ENCODE data around the gene LAMA2. TPM values are rescaled to one million over a fixed set of nuclear protein-coding genes. Genes with fewer than 3 reads are reported as not detected.

The LAMA2 gene
- total RNA-seq, 1 donor from 2014 or later, result 138 TPM

- DNase-seq (no peak), ATAC-seq (peak; percentile 39)
- intact Hi-C loops (cut with micrococcal nuclease), result no loop called here
Observed at GRCh38 chr6:129110690-129111343, 227.9 kb downstream of the LAMA2 start.

DNA sequence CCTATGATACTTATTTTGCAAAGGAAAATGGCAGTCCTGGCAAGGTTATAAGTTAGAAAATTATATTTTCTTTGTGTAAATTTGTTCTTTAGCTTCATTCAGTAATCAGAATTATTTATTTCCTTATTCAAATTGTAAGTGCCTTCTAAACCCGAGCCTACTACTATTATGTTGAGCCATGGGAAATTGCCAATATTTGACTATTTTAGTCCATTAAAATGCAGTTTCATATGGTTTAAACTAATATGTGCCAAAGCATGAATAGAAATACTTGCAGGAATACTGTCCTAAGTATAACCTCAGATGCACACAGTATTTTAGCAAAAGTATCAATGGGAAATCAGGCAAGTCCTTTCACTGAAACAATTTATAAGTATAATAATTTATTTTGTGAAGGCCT is 228.4 kb downstream of the LAMA2 start:
- ATAC-seq (no peak), DNase-seq (no peak)
- intact Hi-C loops (cut with micrococcal nuclease), result no loop called here

DNA sequence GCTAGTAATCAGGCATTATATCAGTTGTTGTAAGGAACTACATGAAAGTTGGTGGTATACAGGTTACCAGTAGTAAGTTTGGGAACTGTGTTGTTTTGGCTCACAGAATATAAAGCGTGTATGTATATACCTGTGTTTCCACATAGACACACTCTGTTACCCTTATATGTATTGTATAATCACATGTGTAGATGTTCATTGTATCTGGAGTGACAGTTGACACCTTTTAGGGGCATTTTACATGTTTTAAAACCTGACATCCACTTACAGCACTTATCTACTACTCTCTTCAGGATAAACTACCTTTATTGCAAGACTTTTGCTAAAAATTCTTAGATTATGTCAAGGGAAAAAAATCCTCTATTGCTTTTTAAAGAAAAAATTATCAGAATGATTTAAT is 228.9 kb downstream of the LAMA2 start:
- intact Hi-C loops (cut with micrococcal nuclease), result no loop called here
- no peak for ATAC-seq
- no peak for DNase-seq

GRCh38 chr6:129112591-129112990 is 229.7 kb downstream of the LAMA2 start:
- intact Hi-C loops (cut with micrococcal nuclease), result no loop called here
- DNase-seq, result no peak
- peak; percentile 23 for ATAC-seq

GRCh38 chr6:129113637-129114036 is 230.7 kb downstream of the LAMA2 start:
- DNase-seq, result no peak
- intact Hi-C loops (cut with micrococcal nuclease), result no loop called here
- peak; percentile 55 for ATAC-seq

DNA sequence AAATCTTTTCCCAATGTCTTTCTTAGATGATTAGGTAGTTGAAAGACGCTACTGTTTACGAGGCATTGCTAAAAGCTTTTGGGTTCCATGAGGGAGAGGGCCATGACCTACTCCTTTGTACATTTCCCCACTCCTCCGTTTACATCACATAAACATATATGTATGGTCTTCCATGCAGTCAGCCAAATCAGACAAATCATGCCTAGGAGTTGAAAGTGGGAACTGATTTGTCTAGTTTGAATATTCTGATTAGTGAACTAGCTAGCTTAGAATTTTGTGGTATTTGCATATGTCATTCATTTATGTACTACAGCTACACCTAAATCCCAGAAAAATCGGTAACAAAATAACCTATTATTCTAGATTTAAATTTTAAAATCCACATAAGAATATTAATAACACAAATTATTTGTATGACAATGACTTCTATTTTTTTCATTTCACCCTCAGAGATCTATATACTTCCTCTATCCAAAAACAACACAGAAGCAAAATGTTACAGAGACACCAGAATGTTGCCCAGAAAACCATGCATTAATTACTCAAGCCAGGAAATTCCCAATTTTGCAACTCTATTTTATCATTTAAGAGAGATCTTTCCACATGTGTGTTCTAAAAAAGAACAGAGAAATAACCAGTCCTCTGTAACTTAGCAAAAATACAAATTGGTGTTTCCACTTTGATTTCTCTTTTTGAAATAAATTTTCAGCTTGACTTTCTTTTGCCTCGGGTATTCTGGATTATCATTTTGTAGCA is 231.9 kb downstream of the LAMA2 start:
- intact Hi-C loops (cut with micrococcal nuclease), result no loop called here
- ATAC-seq (peak; percentile 10), DNase-seq (no peak)

GRCh38 chr6:129115471-129115870 is 232.5 kb downstream of the LAMA2 start:
- intact Hi-C loops (cut with micrococcal nuclease), result no loop called here
- ATAC-seq, result no peak

GRCh38 chr6:129117355-129117754 is 234.4 kb downstream of the LAMA2 start:
- no peak for ATAC-seq
- intact Hi-C loops (cut with micrococcal nuclease), result no loop called here
- no peak for DNase-seq

More at GRCh38 chr6:129115471-129115870, 232.5 kb downstream of the LAMA2 start:
- no peak for DNase-seq

DNA sequence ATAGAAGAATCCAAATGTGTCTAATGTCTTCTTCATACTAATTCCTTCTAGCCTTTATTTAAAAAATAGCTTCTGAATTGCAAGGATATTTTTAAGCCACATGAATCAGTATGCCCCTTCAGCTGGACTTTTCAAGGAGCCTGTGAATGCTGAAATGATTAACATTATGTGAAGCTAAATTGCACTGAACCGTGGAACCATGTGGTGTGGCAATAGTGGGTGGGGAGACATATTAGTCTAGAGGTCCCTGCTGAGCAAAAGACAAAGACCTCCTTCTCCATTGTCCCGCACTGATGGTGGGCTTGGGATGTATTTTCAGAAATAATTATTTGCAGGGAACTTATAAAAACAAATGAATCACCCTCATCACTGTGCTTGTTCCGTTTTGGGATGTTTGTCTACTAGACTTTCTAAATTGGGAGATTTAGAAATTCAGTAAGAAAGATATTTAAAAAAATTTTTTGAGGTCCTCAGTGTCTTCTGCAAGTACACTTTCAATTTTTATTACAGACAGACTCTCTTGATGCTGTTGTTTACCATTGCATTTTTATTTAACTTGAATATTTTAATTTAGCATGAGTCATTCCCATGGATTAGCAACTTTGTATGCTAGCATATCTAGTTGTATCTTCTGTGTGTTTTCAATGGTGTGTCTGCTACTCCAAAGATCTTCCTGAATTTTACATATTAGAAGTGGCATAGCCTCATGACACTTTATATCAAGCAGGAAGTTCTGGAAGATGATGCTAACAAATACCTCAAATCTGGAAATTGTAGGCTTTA is 238.1 kb downstream of the LAMA2 start:
- no peak for DNase-seq
- intact Hi-C loops (cut with micrococcal nuclease), result no loop called here
- peak; percentile 54 for ATAC-seq

DNA sequence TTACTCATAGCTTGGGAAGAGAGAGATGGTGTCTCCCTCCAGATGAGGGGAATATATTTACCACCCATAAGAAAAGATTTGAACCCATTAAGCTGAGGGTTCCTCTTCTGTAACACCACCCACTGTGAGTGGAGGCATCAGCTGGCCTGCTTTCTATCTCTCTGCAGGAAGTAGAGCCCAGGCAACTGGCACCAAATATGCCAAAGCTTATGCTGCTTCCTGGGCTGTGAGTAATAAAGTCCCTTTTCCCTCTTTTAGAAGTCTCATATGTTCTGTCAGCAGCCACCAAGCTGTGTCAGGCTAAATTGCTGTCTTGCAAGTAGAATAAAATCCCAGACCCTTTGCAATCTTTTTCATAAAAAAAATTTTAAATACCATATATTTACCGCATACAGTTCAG is 241.4 kb downstream of the LAMA2 start:
- intact Hi-C loops (cut with micrococcal nuclease), result no loop called here
- no peak for DNase-seq
- peak; percentile 24 for ATAC-seq

DNA sequence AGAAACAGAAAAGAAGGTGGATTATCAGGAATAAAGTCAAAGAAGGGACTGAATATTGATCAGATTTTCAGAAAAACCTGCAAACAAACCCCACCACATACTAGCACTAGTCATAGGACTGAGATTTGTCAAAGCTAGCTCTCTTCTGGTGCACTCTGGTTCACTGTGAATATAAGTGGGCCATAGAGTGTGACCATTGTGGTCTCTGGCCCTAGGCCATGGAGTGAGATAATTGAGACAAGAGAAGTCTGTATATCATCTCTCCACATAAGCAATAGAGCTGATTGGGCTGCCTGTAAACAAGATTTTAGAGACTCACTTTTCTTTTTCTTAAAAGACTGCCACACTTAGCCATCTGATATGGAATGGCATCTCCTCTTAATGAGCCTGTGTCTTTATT is 247.2 kb downstream of the LAMA2 start:
- intact Hi-C loops (cut with micrococcal nuclease), result loop anchor here (10.0 kb wide), 1 partner anchor 115 kb away; no protein-coding TSS in a partner anchor
- ATAC-seq (no peak), DNase-seq (no peak)

DNA sequence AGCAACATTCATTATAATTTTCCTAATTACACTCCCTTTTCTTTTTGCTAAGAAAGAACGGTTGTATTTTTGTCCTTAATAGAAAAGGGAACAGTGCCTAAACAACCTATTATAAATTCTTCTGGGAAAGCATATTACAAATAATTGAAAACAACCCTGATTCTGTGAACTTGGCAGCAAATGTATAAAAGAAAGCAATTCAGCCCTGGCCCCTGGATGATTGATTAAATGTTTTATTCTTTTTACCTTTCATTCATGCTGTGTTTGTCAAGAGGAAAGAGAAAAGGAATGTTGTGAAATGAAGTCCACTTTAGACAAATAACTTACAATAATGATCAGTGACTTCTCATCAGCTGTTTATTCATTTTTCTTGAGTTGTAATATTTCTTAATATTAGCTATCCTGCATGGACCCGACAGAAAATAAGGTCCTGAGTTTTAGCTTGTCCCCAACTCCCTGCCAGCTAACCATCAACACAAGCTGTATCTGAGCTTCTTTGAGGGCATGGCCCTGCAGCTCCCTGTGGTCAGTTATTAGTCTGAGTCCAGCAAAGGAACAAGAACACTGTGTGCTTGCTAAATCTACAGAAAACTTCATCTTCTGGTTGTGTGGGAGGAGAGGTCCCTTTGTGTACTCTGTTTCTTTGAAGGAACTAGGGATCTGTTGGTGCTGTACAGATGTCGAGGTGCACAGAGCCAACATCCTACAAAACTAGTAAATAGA is 248.2 kb downstream of the LAMA2 start:
- ATAC-seq (peak; percentile 81), DNase-seq (peak; percentile 54)
- intact Hi-C loops (cut with micrococcal nuclease), result loop anchor here (10.0 kb wide), 1 partner anchor 114 kb away; no protein-coding TSS in a partner anchor

- ATAC-seq, result peak; percentile 72
- intact Hi-C loops (cut with micrococcal nuclease), result loop anchor here (10.0 kb wide), 1 partner anchor 111 kb away; no protein-coding TSS in a partner anchor
- peak; percentile 30 for DNase-seq
Observed at GRCh38 chr6:129133770-129134192, 250.8 kb downstream of the LAMA2 start.

DNA sequence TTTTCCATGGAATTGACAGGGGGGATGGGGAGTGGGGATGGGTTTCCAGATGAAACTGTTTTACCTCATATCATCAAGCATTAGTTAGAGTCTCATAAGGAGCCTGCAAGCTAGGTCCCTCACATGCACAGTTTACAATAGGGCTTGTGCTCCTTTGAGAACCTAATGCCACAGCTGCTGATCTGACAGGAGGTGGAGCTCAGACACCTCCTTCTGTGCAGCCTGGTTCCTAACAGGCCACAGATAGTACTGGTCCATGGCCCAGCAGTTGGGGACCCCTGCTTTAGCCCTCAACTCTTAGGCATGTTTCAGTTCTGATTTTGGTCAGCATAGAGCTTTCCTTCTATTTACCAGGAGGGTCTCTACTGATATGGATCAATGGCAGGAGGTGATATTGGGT is 251.6 kb downstream of the LAMA2 start:
- ATAC-seq (peak; percentile 43), DNase-seq (no peak)
- intact Hi-C loops (cut with micrococcal nuclease), result loop anchor here (10.0 kb wide), 1 partner anchor 110 kb away; no protein-coding TSS in a partner anchor

DNA sequence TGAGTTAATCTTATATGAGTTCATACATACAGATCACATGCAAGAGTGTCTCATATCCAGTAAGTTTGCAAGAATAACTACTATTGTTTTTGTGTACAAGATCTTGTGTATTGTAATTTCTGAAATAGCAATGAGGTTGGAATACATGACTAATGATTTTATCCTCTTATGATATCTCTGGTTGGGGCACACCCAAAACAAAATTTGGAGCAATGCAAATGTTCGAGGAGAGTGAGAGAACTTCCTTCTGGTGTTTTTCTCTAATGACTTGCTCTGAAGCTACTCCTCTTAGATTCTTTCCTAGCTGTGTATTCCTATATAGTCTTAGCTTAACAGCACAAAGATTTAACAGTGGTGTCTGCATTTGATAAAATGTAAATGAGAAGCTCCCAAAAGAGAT is 252.5 kb downstream of the LAMA2 start:
- intact Hi-C loops (cut with micrococcal nuclease), result loop anchor here (10.0 kb wide), 1 partner anchor 109 kb away; no protein-coding TSS in a partner anchor
- DNase-seq, result no peak
- ATAC-seq, result no peak

- no peak for ATAC-seq
- intact Hi-C loops (cut with micrococcal nuclease), result loop anchor here (10.0 kb wide), 1 partner anchor 108 kb away; no protein-coding TSS in a partner anchor
Observed at GRCh38 chr6:129136751-129137150, 253.8 kb downstream of the LAMA2 start.

GRCh38 chr6:129138739-129139405 is 255.9 kb downstream of the LAMA2 start:
- intact Hi-C loops (cut with micrococcal nuclease), result loop anchor here (10.0 kb wide), 1 partner anchor 106 kb away; no protein-coding TSS in a partner anchor
- no peak for DNase-seq
- ATAC-seq, result peak; percentile 69

More at GRCh38 chr6:129136751-129137150, 253.8 kb downstream of the LAMA2 start:
- DNase-seq, result no peak

- intact Hi-C loops (cut with micrococcal nuclease), result no loop called here
- peak; percentile 71 for ATAC-seq
- DNase-seq, result peak; percentile 32
Observed at GRCh38 chr6:129140526-129140925, 257.6 kb downstream of the LAMA2 start.
